HuH-7.5 (cell line): ENCODE data around the gene LPP.
"Not testable (repeated sequence)": the region's sequence is repeated elsewhere in the genome, so short reads cannot be mapped to it uniquely, and the experiment has no call there.

Experiments
- DNase-seq: peaks from one replicate; pipeline ENCODE4 v3.0.0; 2011; ENCODE audit warnings: low spot score

LPP gene

GRCh38 chr3:188584958-188585689, 431.2 kb downstream of the LPP start:
- DNase-seq = no peak

GRCh38 chr3:188589071-188589470, 435.1 kb downstream of the LPP start:
- no peak for DNase-seq

- no peak for DNase-seq
Observed at GRCh38 chr3:188589771-188590170, 435.8 kb downstream of the LPP start.

GRCh38 chr3:188590557-188590956, 436.6 kb downstream of the LPP start:
- no peak for DNase-seq

- DNase-seq = no peak
Observed at GRCh38 chr3:188594139-188594538, 440.2 kb downstream of the LPP start.

GRCh38 chr3:188595890-188596376, 442.0 kb downstream of the LPP start:
- no peak for DNase-seq

GRCh38 chr3:188598894-188599293, 444.9 kb downstream of the LPP start:
- no peak for DNase-seq

- no peak for DNase-seq
Observed at GRCh38 chr3:188602111-188602510, 448.2 kb downstream of the LPP start.

- DNase-seq = no peak
Observed at GRCh38 chr3:188602620-188603019, 448.7 kb downstream of the LPP start.

GRCh38 chr3:188604651-188605050, 450.7 kb downstream of the LPP start:
- no peak for DNase-seq

GRCh38 chr3:188605231-188605630, 451.3 kb downstream of the LPP start:
- DNase-seq = no peak

GRCh38 chr3:188605905-188606304, 451.9 kb downstream of the LPP start:
- no peak for DNase-seq

GRCh38 chr3:188607805-188608315, 453.9 kb downstream of the LPP start:
- DNase-seq = no peak

GRCh38 chr3:188608401-188608800, 454.4 kb downstream of the LPP start:
- no peak for DNase-seq

GRCh38 chr3:188613721-188614120, 459.8 kb downstream of the LPP start:
- not testable (repeated sequence) for DNase-seq

- DNase-seq = no peak
Observed at GRCh38 chr3:188617270-188617669, 463.3 kb downstream of the LPP start.

- DNase-seq = no peak
Observed at GRCh38 chr3:188617988-188618701, 464.2 kb downstream of the LPP start.

- DNase-seq = no peak
Observed at GRCh38 chr3:188620752-188621151, 466.8 kb downstream of the LPP start.

GRCh38 chr3:188624384-188624783, 470.4 kb downstream of the LPP start:
- DNase-seq = no peak

- no peak for DNase-seq
Observed at GRCh38 chr3:188624828-188625227, 470.9 kb downstream of the LPP start.

GRCh38 chr3:188627652-188628051, 473.7 kb downstream of the LPP start:
- DNase-seq = no peak

- DNase-seq = no peak
Observed at GRCh38 chr3:188631291-188632010, 477.5 kb downstream of the LPP start.

GRCh38 chr3:188633206-188633605, 479.2 kb downstream of the LPP start:
- no peak for DNase-seq
